GM18951 (cell line): Measurements from ENCODE around the gene SPRN.
"Not testable (repeated sequence)": the region's sequence is repeated elsewhere in the genome, so short reads cannot be mapped to it uniquely, and the experiment has no call there.

ENCODE experiments used
- POLR2A ChIP-seq: IDR thresholded peaks from 4 replicates; pipeline ENCODE4 v1.6.1; 2011; ENCODE audit warnings: mild to moderate bottlenecking; ENCODE audit not compliant: insufficient read length, insufficient read depth; ENCODE audit errors: extremely low read depth
- in situ Hi-C: fragments of 300-500 bp; cut with MboI; formaldehyde crosslinking; loops from one replicate; pipeline ENCODE4 v1.12.0; 2022; ENCODE audit warnings: low sequenced_read_pairs, mixed read lengths, inconsistent platforms; ENCODE audit not compliant: unreplicated experiment

The SPRN gene

GRCh38 chr10:133440633-133441285 is 16.3 kb upstream of the SPRN start:
- TF ChIP-seq POLR2A = no peak
- in situ Hi-C loops = no loop called here

- TF ChIP-seq POLR2A = no peak
- in situ Hi-C loops = no loop called here
Measured at GRCh38 chr10:133439517-133440461, 15.4 kb upstream of the SPRN start.

- no peak for TF ChIP-seq POLR2A
- in situ Hi-C loops = no loop called here
Measured at GRCh38 chr10:133438711-133439273, 14.4 kb upstream of the SPRN start.

- in situ Hi-C loops = not testable (repeated sequence)
Measured at GRCh38 chr10:133432789-133433188, 8.4 kb upstream of the SPRN start.

GRCh38 chr10:133431888-133432613 is 7.6 kb upstream of the SPRN start:
- in situ Hi-C loops = not testable (repeated sequence)

GRCh38 chr10:133429571-133429970 is 5.1 kb upstream of the SPRN start:
- in situ Hi-C loops = not testable (repeated sequence)

- in situ Hi-C loops = not testable (repeated sequence)
Measured at GRCh38 chr10:133424102-133424501, 323 bp downstream of the SPRN start.

GRCh38 chr10:133422807-133423771 is 1.3 kb downstream of the SPRN start:
- no peak for TF ChIP-seq POLR2A
- in situ Hi-C loops = no loop called here

GRCh38 chr10:133422223-133422806 is 2.1 kb downstream of the SPRN start:
- in situ Hi-C loops = no loop called here
- TF ChIP-seq POLR2A = no peak

- peak; percentile 2 for TF ChIP-seq POLR2A
- in situ Hi-C loops = no loop called here
Measured at GRCh38 chr10:133421336-133422222, 2.8 kb downstream of the SPRN start.

- TF ChIP-seq POLR2A = no peak
- in situ Hi-C loops = no loop called here
Measured at GRCh38 chr10:133420579-133420978, 3.8 kb downstream of the SPRN start.
